ENCODE results near the gene GALNT9.

GALNT9 gene

DNA sequence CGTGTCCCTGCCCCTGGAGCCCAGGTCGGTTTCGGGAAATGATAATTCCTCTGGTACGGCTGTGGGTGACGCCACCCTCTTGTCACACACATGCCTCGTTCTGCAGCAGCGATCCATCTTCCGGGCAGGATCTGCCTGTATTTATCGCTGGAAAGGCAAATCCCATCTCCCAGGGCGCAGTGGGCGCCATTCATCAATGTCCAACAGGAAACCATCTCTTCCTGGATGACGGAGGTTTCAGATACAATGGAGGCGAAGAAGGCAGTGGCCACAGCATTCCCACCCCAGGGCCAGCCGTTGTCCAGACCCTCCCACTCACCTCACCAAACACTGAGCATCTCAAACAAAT lies 110.9 kb downstream of the GALNT9 start:
- in situ Hi-C loops (cut with MboI; ENCODE audit: low sequenced_read_pairs), result no loop called here

GRCh38 chr12:132217800-132218526 lies 111.4 kb downstream of the GALNT9 start:
- in situ Hi-C loops (cut with MboI; ENCODE audit: low sequenced_read_pairs), result no loop called here

DNA sequence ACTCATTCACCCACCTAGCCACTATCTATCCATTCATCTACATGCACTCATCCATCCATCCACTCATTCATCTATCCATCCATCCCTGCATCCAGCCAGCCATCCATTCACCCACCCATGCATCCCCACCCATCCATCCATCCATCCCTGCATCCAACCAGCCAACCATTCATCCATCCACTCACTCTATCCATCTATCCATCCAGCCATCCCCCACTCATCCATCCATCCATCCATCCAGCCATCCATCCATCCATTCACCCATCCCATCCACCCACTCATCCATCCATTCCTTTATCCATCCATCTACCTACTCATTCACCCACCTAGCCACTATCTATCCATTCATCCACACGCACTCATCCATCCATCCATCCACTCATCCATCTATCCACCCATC lies 112.0 kb downstream of the GALNT9 start:
- in situ Hi-C loops (cut with MboI; ENCODE audit: low sequenced_read_pairs), result no loop called here

DNA sequence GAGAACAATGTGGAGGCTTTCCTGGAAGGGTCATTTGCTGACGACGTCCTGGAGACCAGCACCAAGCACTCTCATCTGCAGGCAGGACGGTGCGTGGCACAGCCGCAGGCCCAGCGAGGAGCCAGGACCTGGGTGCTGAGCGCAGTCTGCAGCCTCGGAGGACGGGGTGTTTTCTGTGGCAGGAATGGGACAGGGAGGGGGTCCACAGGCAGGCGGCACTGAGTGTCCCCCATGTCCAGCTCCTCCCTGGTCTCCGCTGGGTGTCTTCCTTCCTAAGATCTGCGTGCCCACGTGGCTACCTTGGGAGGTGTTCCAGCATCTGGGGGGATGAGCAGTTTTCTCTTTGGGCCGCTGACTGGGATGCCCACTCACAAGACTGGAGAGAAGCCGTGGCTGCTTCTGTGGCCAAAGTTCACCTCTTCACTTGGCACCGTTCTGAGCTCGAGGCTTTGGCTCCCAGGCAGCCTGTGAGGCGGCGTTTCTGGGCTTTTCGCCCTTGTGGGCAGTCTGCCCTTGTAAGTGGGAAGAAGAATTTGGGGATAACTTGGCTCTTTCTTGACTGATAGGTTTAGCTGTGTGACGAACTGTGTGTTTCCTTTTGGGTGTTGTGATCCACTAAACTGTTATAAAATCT lies 112.9 kb downstream of the GALNT9 start:
- in situ Hi-C loops (cut with MboI; ENCODE audit: low sequenced_read_pairs), result no loop called here

DNA sequence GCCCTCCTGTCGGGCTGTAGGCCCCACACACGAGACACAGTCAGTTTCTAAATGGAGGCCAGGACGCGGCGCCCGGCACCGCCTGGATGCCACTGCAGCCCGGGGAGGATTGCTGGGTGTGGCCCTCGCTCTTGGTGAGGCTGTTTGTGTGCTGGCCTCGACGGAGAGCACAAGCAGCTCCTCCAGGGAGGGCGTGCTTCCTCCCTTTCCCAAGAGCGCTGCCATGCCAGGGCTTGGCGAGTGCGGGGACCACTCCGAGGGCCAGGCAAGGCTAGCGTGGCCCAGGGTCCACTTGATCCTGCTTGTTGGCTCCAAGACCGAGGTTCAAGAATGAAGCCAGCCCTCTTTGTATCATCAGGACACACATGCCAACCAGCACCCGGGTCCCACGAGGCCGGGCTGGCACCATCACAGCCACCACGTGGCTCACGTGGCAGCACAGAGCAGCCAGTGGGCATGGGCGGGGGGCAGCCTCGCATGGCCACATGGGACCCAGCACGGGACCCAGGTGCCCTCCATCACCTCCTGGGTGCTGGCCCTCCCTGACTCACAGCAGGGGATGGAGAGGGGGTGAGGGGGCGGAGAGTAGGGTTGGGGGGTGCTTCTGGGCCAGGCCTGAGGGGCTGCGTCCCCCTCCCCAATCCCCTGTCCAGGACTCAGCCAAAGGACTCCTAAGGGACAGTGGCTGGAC lies 113.9 kb downstream of the GALNT9 start:
- in situ Hi-C loops (cut with MboI; ENCODE audit: low sequenced_read_pairs), result no loop called here

- in situ Hi-C loops (cut with MboI; ENCODE audit: low sequenced_read_pairs), result no loop called here
Measured at GRCh38 chr12:132214891-132215290, 114.5 kb downstream of the GALNT9 start.

DNA sequence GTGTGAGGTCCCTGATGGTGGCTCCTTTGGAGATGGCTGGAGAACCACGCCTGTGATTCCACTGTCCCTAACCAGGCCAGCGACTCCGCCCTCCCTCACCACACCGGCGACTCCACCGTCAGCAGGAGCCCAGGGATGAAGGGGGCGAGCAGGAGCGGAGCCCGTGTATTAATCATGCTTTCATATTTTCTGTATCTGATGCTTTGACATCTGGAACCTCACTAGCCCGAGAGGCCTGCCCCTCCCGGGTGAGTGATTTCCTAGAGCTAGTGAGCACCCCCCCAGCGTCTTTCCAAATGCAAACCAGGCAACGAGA lies 115.3 kb downstream of the GALNT9 start:
- in situ Hi-C loops (cut with MboI; ENCODE audit: low sequenced_read_pairs), result no loop called here

DNA sequence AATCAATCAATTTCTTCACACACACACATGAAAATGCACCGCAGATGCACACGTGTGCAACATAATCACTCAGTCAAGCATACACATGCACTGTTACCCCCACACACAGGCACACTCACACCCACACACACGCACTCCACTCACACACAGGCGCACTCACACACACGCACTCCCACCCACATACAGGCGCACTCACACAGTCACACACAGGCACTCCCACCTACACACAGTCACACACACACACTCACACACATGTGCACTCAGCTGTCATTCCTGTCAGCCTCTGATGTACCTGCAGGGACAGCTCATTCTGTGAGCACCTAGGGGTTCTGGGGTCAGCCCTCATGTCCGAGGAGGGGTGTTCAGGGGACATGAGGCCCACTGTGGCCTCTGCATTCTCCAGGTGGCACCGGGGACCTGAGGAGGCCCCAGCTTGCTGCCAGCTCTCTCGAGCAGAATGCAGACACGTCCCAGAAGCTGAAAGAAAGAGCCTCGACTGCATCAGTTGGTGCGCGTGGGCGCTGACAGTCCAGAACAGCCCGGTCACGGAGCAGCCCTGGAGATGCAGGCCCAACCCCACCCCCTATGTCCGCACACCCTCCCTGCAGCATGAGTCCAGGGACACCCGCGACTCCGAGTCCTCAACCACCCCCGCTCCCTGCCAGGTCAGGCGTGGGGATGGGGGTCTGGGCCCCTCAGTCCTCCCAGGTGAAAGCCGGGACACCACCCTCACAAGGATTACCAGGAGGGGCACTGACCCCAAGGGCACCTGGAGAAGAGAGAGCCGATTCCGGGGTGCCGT lies 115.8 kb downstream of the GALNT9 start:
- in situ Hi-C loops (cut with MboI; ENCODE audit: low sequenced_read_pairs), result no loop called here

- in situ Hi-C loops (cut with MboI; ENCODE audit: low sequenced_read_pairs), result no loop called here
Measured at GRCh38 chr12:132211816-132212215, 117.6 kb downstream of the GALNT9 start.

DNA sequence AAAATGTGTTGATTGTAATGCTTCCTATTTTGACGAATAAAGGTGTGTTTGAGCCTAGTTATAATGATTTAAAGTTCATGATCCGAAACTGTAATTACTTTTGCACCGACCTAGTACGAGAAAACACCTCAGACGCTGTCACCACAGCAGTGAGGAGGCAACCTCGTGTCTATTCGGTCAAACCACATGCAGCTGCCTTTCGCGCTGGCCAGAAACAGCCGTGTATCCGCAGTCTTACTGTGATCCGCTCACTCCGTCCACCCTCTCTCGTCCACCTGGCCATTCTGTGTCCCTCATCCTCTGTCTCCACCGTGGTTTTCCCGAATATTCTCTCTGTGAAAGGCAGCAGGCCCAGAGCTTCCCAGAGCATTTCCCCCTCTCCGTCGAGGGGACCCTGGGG lies 118.1 kb downstream of the GALNT9 start:
- in situ Hi-C loops (cut with MboI; ENCODE audit: low sequenced_read_pairs), result no loop called here

DNA sequence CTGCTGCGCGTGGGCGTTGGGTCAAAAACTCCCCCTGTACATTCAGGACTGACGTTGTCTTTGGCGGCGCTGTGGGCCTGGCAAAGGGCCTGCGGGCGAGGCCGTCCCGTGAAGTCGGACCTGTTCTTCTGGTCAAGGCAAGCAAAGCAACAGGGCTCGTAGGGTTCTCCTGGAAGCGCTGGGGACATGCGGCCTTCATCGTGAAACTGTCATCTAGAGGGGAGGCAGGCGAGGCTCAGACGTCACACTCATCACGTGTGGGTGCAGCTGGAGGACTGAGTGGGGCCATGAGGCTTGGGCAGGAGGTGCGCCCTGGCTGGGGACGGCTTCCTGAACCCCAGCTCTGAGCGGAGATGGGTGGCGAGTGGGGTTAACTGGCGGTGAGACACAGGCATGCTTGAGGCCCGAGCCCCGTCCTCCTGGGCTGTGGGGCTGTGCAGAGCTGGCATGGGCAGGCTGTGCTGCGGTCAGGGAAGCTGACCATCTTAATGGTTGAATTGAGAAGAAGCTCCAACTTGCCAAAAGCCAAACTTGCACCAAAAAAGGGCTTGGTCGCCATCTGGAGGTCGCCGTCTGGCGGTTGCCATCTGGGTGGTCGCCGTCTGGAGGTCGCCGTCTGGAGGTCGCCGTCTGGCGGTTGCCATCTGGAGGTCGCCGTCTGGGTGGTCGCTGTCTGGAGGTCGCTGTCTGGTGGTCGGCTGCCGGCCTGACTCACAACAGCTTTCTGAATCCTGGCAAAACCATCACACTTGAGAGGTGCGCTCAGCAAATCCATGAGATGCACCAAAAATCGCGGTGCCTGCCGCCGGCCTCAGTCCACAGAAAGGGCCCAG lies 119.0 kb downstream of the GALNT9 start:
- in situ Hi-C loops (cut with MboI; ENCODE audit: low sequenced_read_pairs), result no loop called here

GRCh38 chr12:132209619-132210222 lies 119.7 kb downstream of the GALNT9 start:
- in situ Hi-C loops (cut with MboI; ENCODE audit: low sequenced_read_pairs), result no loop called here

DNA sequence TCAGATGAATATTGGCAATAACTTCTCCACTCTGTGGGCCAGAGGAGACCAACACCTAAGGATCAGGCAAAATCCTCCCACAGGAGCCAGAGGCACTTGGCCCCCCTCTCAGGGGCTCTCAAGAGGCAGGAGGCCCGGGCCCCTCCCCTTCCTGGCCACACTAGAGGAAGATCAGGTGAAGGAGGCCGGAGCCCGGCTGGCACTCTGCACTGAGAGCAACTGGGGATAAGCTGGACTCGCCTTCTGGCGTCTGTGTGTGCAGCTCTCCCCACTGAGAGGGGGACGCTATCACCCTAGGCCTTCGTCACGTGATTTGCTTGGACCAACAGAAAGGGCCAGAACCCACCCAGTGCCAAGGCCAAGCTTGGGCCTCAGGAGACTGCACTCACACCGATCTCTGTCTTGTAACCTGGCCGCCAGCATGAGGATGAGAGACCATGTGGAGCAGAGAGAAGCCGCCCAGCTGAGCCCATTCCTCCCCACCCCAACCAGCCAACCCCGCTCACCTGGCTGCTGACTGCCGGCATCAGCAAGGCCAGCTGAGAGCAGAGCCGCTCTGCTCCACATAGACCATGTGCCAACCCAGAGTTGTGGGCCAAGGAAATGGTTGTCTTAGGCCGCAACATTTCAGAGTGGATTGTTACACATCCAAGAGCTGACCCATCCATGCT lies 121.1 kb downstream of the GALNT9 start:
- in situ Hi-C loops (cut with MboI; ENCODE audit: low sequenced_read_pairs), result no loop called here

DNA sequence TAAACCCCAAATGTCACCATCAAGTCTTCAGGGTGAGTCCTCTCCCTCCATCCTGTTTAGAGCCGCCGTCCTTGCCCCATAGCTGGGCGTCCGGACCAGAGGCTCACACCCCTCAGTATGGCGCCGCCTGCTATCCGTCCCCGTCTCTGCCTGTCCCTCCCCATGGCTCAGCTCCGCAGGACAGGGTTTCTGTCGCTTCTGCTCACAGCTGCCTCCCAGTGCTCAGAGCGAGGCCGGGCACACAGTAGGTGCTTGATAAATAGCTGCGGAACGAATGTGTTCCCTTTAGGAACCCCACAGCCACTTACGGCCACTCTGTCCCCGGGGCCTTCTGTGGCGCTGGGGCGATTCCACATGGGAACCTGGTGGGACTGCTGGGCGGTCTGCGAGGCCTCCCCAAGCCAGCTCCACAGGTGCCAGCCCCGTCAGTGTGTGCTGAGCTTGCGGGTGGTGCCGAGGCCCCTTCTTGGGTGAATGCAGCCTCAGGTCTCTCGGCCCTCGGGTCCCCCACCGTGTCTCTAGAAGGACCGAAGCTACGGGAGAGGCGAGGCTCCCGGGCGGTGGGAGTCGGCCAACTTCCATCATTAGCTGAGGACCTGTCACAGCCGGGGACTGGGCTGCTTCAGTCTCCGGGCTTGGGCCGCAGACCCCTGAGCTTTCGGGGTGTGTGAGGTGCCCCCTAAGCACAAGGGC lies 122.2 kb downstream of the GALNT9 start:
- in situ Hi-C loops (cut with MboI; ENCODE audit: low sequenced_read_pairs), result no loop called here

GRCh38 chr12:132206046-132206434 lies 123.3 kb downstream of the GALNT9 start:
- in situ Hi-C loops (cut with MboI; ENCODE audit: low sequenced_read_pairs), result no loop called here

DNA sequence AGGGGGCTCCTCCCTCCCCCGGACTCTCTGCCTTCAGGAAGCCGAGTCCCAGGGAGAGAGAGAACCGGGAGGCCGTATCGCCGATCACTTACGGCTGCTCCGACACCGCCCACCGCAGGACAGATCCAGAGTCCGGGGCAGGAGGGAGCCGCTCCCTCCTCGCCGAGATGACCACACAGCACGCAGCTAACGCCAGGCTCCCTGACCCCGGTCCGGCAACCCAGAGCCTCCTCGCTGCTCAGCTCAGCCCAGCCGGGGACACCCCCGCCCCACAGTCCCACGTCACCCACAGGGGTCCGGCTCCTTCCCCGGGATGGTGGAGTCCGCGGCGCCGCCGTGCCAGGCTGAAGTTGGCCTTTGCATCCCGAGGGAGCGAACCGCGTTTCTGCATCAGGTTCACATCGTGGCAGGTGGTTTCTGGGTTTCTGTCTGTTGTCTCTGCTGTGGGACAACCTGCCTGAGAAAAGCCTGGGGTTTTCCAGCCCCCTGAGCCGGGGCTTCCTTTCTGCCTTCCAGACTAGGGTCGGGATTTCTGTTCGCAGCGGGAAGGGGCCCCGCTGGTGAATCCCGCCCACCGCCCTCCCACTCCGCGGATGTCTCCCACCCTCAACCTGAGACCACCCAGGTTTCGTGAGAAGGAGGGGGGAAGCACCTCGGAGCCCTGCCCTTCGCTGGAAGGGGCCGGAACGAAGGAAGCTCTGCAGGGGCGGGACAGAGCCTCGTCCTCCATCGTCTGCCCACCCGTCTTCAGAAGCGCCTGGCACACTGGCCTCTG lies 123.9 kb downstream of the GALNT9 start:
- in situ Hi-C loops (cut with MboI; ENCODE audit: low sequenced_read_pairs), result no loop called here

GRCh38 chr12:132204793-132205270 lies 124.6 kb downstream of the GALNT9 start:
- in situ Hi-C loops (cut with MboI; ENCODE audit: low sequenced_read_pairs), result no loop called here

GRCh38 chr12:132204063-132204792 lies 125.2 kb downstream of the GALNT9 start:
- in situ Hi-C loops (cut with MboI; ENCODE audit: low sequenced_read_pairs), result no loop called here

All from HL-60/S4 treated with phorbol 12-myristate 13-acetate at 8.2 ng/mL for 4 days and 3 days (cell line).